A549 (cell line): ENCODE measurements around the gene MTG2. TPM values are rescaled to one million over a fixed set of nuclear protein-coding genes. Genes with fewer than 3 reads are reported as not detected.

ENCODE experiments used
- ATAC-seq, 2 experiments: fragments of 200-7000 bp in 1 of 2; fragments of >200 bp in 1 of 2; cut with Nextera tagmentation in 1 of 2; cut with Tn5 transposase in 1 of 2; 3 replicates each; pipeline versions ENCODE4 v1.8.0 to v1.9.1; 2018 to 2020; ENCODE audit warnings: mild to moderate bottlenecking in 1 of 2, moderate library complexity in 1 of 2
- CTCF ChIA-PET: fragments of 300-600 bp; sonication (Branson Sonifier 250); formaldehyde crosslinking; extraction: SDS; loops from one replicate; lab custom pipeline; 2021; ENCODE audit warnings: antibody characterized with exemption, inconsistent platforms; lab: Yijun Ruan, JAX
- POLR2A ChIA-PET: fragments of 350-600 bp; formaldehyde crosslinking; extraction: SDS; loops from one replicate; lab custom pipeline; 2021; ENCODE audit warnings: antibody characterized with exemption, inconsistent platforms; lab: Yijun Ruan, JAX
- DNase-seq, 2 experiments: peaks; one replicate each; pipeline versions ENCODE4 v3.0.0 to v3.0.0-alpha.2; 2011 to 2016; ENCODE audit warnings: low read depth in 1 of 2, low spot score in 1 of 2
- FAIRE-seq: peaks from 2 replicates; lab custom pipeline; 2011; peaks lifted over from hg19 to GRCh38; lab: Jason Lieb, UNC
- H3K27ac ChIP-seq, 2 experiments: fragments of >200 bp; sonication (Bioruptor Twin); formaldehyde crosslinking; 3 replicates each; pipeline ENCODE4 v1.5.1; 2016 to 2017
- H3K4me1 ChIP-seq: fragments of >200 bp; sonication (Bioruptor Twin); formaldehyde crosslinking; 3 replicates; pipeline ENCODE4 v1.6.1; 2016
- H3K4me2 ChIP-seq: fragments of >200 bp; sonication (Bioruptor Twin); formaldehyde crosslinking; 3 replicates; pipeline ENCODE4 v1.6.1; 2016
- H3K4me3 ChIP-seq: fragments of >200 bp; sonication (Bioruptor Twin); formaldehyde crosslinking; 3 replicates; pipeline ENCODE4 v1.5.1; 2016
- H3K9me3 ChIP-seq: fragments of >200 bp; sonication (Bioruptor Twin); formaldehyde crosslinking; 3 replicates; pipeline ENCODE4 v1.6.1; 2016
- BCL3 ChIP-seq: fragments of >200 bp; sonication (Bioruptor Twin); formaldehyde crosslinking; IDR thresholded peaks from 3 replicates; pipeline ENCODE4 v1.6.1; 2016
- BHLHE40 ChIP-seq: IDR thresholded peaks from 2 replicates; pipeline ENCODE4 v1.6.1; 2012; ENCODE audit warnings: low read depth, low read length, inconsistent platforms
- CHD4 ChIP-seq: fragments of 200-600 bp; sonication (generic); IDR thresholded peaks from 2 replicates; pipeline ENCODE4 v1.6.1; 2016; ENCODE audit warnings: antibody characterized with exemption, mild to moderate bottlenecking, borderline replicate concordance
- CTCF ChIP-seq: fragments of >200 bp; sonication (Bioruptor Twin); formaldehyde crosslinking; IDR thresholded peaks from 3 replicates; pipeline ENCODE4 v1.5.1; 2016
- E2F6 ChIP-seq: IDR thresholded peaks from 2 replicates; pipeline ENCODE4 v1.6.1; 2012; ENCODE audit warnings: low read depth, borderline replicate concordance
- ESRRA ChIP-seq: fragments of 150-350 bp; IDR thresholded peaks from 2 replicates; pipeline ENCODE4 v1.6.1; 2014; ENCODE audit warnings: mild to moderate bottlenecking, low read length, borderline replicate concordance
- FOSB ChIP-seq: fragments of 250-450 bp; sonication (Bioruptor Pico); IDR thresholded peaks from 2 replicates; pipeline ENCODE4 v1.5.0; 2020; ENCODE audit warnings: mild to moderate bottlenecking, moderate library complexity
- FOSL2 ChIP-seq, 2 experiments: fragments of 450-650 bp in 1 of 2; fragments of >200 bp in 1 of 2; sonication (Bioruptor Twin) in 1 of 2; formaldehyde crosslinking; IDR thresholded peaks; 2 replicates each; pipeline versions ENCODE4 v1.5.0 to v1.6.1; 2016 to 2020; ENCODE audit warnings: mild to moderate bottlenecking in 1 of 2, moderate library complexity in 1 of 2
- FOXS1 ChIP-seq: fragments of 250-450 bp; sonication (Bioruptor Pico); IDR thresholded peaks from 2 replicates; pipeline ENCODE4 v1.5.0; 2020; ENCODE audit warnings: mild to moderate bottlenecking, moderate library complexity
- GATA3 ChIP-seq: IDR thresholded peaks from 2 replicates; pipeline ENCODE4 v1.6.1; 2012; ENCODE audit warnings: borderline replicate concordance
- HES2 ChIP-seq: fragments of >200 bp; sonication (Bioruptor Twin); formaldehyde crosslinking; IDR thresholded peaks from 2 replicates; pipeline ENCODE4 v1.6.1; 2016
- HEYL ChIP-seq: fragments of 250-450 bp; sonication (Bioruptor Pico); IDR thresholded peaks from 2 replicates; pipeline ENCODE4 v1.8.0; 2021; ENCODE audit warnings: mild to moderate bottlenecking, moderate library complexity
- JUNB ChIP-seq: fragments of >200 bp; sonication (Bioruptor Twin); formaldehyde crosslinking; IDR thresholded peaks from 2 replicates; pipeline ENCODE4 v1.6.1; 2016
- KDM5A ChIP-seq: fragments of 200-600 bp; sonication (generic); IDR thresholded peaks from 2 replicates; pipeline ENCODE4 v1.6.1; 2016; ENCODE audit warnings: antibody characterized with exemption, mild to moderate bottlenecking
- MAFK ChIP-seq: fragments of 450-650 bp; IDR thresholded peaks from 2 replicates; pipeline ENCODE4 v1.6.1; 2014; ENCODE audit not compliant: partially characterized antibody
- MAX ChIP-seq: IDR thresholded peaks from 2 replicates; pipeline ENCODE4 v1.6.1; 2012
- MAZ ChIP-seq: fragments of 150-350 bp; IDR thresholded peaks from 2 replicates; pipeline ENCODE4 v1.6.1; 2014; ENCODE audit warnings: antibody characterized with exemption, low read depth, low read length, borderline replicate concordance
- PHF8 ChIP-seq: fragments of 200-600 bp; sonication (generic); IDR thresholded peaks from 2 replicates; pipeline ENCODE4 v1.6.1; 2016; ENCODE audit warnings: low read depth, mild to moderate bottlenecking, antibody characterized with exemption, moderate library complexity, borderline replicate concordance
- POLR2A ChIP-seq: IDR thresholded peaks from 2 replicates; pipeline ENCODE4 v1.6.1; 2012; ENCODE audit warnings: mild to moderate bottlenecking, low read length
- POLR2AphosphoS2 ChIP-seq: conservative IDR thresholded peaks from 2 replicates; pipeline ENCODE4 v1.6.1; 2012; ENCODE audit warnings: low read length, improper control_type of control experiment, inconsistent platforms
- RARB ChIP-seq: fragments of 250-450 bp; sonication (Bioruptor Pico); IDR thresholded peaks from 2 replicates; pipeline ENCODE4 v1.8.0; 2021; ENCODE audit warnings: mild to moderate bottlenecking, moderate library complexity
- SMC3 ChIP-seq: fragments of >200 bp; sonication (Bioruptor Twin); formaldehyde crosslinking; IDR thresholded peaks from 3 replicates; pipeline ENCODE4 v1.6.1; 2018; ENCODE audit warnings: inconsistent platforms
- ZC3H11A ChIP-seq: fragments of 450-650 bp; IDR thresholded peaks from 2 replicates; pipeline ENCODE4 v1.6.1; 2014; ENCODE audit warnings: antibody characterized with exemption, mild to moderate bottlenecking
- ZNF302 ChIP-seq: fragments of 250-450 bp; sonication (Bioruptor Pico); IDR thresholded peaks from 2 replicates; pipeline ENCODE4 v1.9.0; 2021; ENCODE audit warnings: inconsistent platforms, mild to moderate bottlenecking, moderate library complexity
- WGBS: methylation state at CpG from one replicate; pipeline ENCODE4 v1.1.6; 2017; ENCODE audit errors: missing lambda C conversion rate; 5-methylcytosine and 5-hydroxymethylcytosine counted together
- polyA plus RNA-seq, 4 experiments: library from polyadenylated mRNA; depleted of rRNA in 3 of 4; stranded (reverse); fragments of >200 nt; fragmentation: RNase III in 1 of 4; extraction: RNeasy Plus Mini Kit Qiagen cat#74134 plus additional on column Dnase treatment in 1 of 4; gene quantifications; 2 replicates in 3 of 4; 3 replicates in 1 of 4; pipeline ENCODE4 v1.2.3, GENCODE V29; 2011 to 2017

Gene MTG2
- polyA plus RNA-seq, 2 of the 4 experiments (the other 2 are of a cell fraction) = 21.9 to 28.7 TPM

- ATAC-seq (no peak), FAIRE-seq (no peak), DNase-seq (no peak)
- 90% methylated on average over 25 of the region's 25 CpGs for WGBS
- POLR2A ChIA-PET = interaction anchor here (0.5 kb wide), 1 partner anchor 1537 kb away, joined by 3 read pairs; no protein-coding TSS in a partner anchor
- no peak overlapping the region for H3K27ac ChIP-seq
- H3K9me3 ChIP-seq = no peaks in the 10 kb centered on the region
- H3K4me1 ChIP-seq = peaks cover 7% of the 10 kb centered on the region; the same call in 1 of the 3 replicates
- CTCF ChIA-PET = no interaction called here
- no peak for TF ChIP-seq CTCF
- TF ChIP-seq ESRRA = no peak
- no peak for TF ChIP-seq RARB (CRISPR knock-in tag)
- TF ChIP-seq FOSB = no peak
- TF ChIP-seq MAFK = no peak
- no peak for TF ChIP-seq MAZ
- no peak for TF ChIP-seq SMC3
- TF ChIP-seq KDM5A = no peak
- TF ChIP-seq POLR2A = no peak
- TF ChIP-seq GATA3 = no peak
- no peak for TF ChIP-seq ZNF302 (CRISPR knock-in tag)
- TF ChIP-seq HES2 = no peak
- no peak for TF ChIP-seq CHD4
- no peak for TF ChIP-seq BCL3
- TF ChIP-seq JUNB = no peak
- no peak for TF ChIP-seq ZC3H11A
- TF ChIP-seq E2F6 = no peak
- no peak for TF ChIP-seq FOXS1 (CRISPR knock-in tag)
- no peak for TF ChIP-seq HEYL
- H3K4me3 ChIP-seq = no peak overlapping the region
- no peak overlapping the region for H3K4me2 ChIP-seq
Measured at GRCh38 chr20:62190639-62191411, 8.0 kb downstream of the MTG2 start.

GRCh38 chr20:62191781-62192559 is 9.1 kb downstream of the MTG2 start:
- 88% methylated on average over 13 of the region's 14 CpGs for WGBS
- no peak for ATAC-seq
- Histone ChIP-seq H3K4me3 (no peak overlapping the region), H3K9me3 (no peaks in the 10 kb centered on the region), H3K4me2 (no peak overlapping the region), H3K4me1 (peaks cover 6% of the 10 kb centered on the region; the same call in 1 of the 3 replicates), H3K27ac (no peak overlapping the region)
- no peak for FAIRE-seq
- no peak for DNase-seq
- TF ChIP-seq E2F6 (no peak), BHLHE40 (no peak), PHF8 (no peak), FOSL2 (IDR thresholded peaks at IDR 0.05) (no peak), FOSL2 (CRISPR knock-in tag; IDR thresholded peaks at IDR 0.05) (no peak), POLR2A (no peak), POLR2AphosphoS2 (no peak), MAX (no peak), BCL3 (no peak), HEYL (no peak)
- POLR2A ChIA-PET = no interaction called here
- CTCF ChIA-PET = no interaction called here
